GM19193 (cell line): ENCODE measurements around the gene FOXB2.

Source experiments
- POLR2A ChIP-seq: IDR thresholded peaks from 4 replicates; pipeline ENCODE4 v1.6.1; 2011; ENCODE audit not compliant: insufficient read depth, insufficient read length; ENCODE audit errors: extremely low read depth

FOXB2 gene

DNA sequence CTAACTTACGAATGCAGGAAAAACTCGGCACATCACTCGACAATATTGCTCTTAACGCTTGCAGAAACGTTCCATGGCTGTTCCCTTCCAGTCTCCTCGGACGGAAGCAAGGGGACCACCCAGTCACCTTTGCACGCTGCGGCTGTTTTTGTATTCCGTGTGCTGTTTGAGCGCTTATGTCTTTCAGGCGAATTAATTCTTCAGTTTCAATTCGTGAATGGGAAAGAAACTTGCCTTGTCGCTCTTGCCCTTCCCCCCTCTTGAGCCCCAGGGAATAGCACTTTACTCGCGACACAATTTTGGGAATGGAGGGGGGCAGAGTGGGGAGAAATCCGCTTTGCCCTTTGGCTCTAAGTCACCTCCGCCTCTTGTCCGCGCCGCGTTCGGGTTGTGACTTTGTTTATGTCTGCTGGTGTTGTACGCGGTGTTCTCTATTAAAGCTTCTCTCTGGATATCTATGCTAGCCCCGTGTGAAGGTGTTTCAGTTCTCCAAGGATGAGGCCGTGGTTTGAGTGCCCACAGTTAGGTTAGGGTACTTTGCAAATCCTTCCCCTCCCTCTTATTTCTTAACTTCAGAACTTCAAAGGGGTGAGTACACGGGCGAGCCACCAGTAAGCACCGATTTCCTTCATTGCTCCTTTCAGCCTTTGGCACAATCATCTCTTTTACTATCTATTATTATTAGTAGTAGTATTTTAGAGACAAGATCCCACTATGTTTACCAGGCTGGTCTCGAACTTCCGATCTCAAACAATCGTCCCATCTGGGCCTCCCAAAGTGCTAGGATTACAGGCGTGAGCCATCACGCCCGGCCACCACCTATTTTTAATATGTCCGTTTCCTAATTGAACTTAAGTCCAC lies 2.7 kb downstream of the FOXB2 start:
- no peak for TF ChIP-seq POLR2A

DNA sequence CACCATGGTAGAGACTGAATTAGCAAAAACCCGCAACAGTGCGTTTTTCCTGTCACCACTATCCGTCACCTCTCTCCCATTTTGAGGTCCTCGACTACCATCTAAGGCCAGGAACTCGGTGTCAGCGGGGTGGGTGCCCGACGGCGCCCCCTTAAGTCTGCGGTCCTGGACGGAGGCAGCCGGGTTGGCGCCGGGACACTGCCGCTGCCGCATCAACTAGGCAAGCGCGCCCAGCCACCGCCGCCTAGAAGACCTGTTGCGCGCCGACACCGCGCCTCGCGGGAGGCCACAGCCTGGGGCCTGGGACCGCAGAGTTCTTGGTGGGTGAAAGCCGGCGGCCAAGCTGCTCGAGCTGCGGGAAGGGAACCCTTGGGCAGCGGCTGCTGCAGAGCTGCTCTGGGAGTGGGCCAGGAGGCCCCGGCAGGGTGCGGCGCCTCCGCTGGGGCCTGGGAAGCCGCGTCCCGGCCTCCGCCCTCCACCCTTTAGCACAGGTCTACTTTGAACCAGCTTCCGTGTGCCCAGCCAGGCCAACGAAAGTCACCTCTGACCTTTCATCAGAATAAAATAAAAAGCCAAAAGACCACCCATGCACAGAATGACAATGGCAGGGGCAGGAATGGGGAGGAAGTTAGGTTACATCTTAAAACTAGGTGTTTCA lies 3.5 kb downstream of the FOXB2 start:
- no peak for TF ChIP-seq POLR2A

DNA sequence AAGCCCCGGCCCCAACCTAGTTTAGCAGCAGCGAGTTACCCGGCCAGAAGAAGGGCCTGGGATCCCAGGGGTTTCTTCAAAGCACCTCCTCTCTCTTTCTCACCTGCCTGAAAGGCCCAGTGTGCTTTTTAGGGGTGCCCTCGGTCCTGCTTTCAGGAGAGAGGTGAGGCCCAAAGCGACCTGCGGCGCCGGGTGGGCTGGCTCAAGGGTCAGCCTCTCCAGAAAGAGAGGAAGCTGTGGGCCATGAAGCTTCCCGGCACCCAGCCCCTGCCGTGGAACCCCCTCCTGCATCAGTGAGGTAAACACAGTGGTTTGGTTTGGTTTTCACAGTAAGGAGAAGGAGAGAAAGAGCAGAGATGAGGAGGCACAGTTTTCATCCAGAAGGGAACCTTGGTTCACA lies 4.3 kb downstream of the FOXB2 start:
- TF ChIP-seq POLR2A: no peak

DNA sequence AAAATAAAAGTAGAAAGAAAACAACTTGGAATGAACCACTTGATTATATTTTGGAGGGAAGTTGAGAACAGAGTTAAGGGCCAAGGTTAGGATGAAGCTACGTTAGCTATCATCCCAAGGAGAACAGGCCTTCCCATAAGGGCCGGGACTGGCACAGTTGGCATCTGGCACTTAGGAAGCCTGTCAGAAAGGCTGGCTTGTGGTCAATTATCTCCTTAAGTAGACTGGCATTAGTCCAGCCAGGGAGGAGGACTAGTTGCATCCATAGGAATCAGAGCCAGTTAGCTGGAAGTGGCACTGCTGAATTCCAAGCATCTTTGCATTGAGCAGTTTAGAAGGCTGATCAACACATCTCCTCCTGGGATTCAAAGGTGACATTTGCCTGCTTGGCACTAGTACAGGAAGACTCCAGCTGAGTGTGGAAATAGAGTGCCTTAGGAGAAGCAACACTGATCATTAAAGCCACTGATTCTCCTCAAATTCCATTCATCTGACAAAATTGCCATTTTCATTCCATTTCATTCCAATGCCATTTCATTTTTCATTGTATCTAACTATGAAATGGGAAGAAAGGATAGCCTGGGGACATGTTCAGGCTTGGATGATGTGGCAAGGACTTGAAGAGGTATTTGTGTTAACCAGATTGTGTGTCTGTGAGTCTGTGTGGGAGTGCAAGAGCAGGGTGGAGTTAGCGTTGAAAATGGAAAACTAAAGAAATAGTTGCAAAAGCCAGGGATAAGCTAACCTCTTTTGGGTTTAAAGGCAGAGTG lies 5.5 kb downstream of the FOXB2 start:
- TF ChIP-seq POLR2A: no peak

DNA sequence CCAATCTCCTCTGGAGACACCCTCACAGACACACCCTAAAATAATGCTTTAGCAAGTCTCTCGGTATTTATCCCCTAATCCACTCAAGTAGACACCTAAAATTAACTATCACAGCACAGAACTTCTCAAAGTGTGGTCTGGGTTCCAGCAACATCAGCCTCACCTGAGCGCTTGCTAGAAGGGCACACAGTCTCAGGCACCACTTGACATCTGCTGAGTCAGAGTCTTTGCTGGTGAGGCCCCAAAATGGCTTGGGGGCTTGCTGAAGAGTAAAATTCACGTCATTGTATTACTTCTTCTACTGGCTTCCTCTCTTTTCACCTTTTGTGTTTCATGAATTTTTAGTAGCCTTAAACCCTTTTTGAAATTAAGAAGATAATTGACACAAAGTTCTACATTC lies 9.0 kb downstream of the FOXB2 start:
- TF ChIP-seq POLR2A: no peak

DNA sequence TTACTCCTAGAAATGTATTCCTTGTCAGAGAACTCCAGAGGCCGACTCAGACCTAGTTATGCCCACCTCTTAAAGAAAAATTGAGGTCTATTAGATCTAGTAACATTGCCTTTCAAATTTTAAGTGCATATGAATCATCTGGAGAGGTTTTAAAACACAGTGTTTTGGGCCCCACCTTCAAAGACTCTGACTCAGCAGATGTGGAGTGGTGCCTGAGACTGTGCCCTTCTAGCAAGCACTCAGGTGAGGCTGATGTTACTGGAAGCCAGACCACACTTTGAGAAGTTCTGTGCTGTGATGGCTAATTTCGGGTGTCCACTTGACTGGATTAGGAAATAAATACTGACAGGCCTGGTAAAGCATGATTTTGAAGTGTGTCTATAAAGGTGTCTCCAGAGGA lies 10.6 kb downstream of the FOXB2 start:
- TF ChIP-seq POLR2A: no peak

DNA sequence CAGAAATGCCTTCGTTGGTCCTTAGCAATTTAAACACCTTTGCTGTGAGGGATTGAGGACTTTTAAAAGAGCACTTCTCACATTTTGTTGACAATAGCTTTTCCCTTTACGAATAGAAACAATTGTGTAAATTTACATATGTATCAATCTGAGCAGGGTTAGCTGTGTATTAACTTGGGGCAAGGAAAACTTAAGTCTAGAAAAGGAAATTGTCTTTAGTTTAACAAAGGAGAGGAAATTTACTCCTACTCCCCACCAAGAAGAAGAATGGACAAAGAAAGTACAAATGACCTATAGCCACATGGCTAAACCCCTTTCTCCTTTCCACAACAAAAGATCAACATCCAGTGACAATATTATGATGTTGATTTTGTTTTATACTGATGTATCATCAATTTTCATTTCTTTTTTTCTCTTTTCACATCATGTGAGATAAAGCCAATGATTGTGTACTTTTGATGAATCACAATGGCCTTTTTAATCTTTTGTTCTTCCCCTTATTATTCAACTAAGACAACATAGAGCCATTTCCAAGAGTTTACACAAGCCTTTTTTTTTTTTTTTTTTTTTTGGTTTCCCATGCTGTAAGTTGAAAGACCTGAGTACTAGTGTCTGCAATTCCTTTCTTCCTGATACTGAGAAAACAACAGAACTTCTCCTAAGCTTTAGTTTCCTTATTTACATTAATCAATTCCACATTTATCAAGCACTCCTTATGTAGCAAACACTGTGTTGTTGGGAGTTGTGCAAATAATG lies 19.0 kb downstream of the FOXB2 start:
- no peak for TF ChIP-seq POLR2A

DNA sequence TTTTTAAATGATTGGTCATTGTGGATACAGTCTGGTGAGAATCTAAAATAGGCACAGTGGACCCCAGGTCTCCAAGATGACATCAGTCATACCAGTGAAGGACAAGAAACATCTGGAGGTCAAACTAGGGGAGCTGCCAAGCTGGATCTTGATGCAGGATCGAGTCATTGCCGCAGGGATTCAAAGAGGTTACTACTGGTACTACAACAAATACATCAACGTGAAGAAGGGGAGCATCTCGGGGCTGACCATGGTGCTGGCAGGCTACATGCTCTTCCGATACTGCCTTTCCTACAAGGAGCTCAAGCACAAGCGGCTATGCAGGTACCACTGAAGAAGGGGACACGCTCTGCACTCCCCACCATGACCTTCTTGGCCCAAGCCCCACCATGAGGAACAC lies 20.9 kb downstream of the FOXB2 start:
- no peak for TF ChIP-seq POLR2A

DNA sequence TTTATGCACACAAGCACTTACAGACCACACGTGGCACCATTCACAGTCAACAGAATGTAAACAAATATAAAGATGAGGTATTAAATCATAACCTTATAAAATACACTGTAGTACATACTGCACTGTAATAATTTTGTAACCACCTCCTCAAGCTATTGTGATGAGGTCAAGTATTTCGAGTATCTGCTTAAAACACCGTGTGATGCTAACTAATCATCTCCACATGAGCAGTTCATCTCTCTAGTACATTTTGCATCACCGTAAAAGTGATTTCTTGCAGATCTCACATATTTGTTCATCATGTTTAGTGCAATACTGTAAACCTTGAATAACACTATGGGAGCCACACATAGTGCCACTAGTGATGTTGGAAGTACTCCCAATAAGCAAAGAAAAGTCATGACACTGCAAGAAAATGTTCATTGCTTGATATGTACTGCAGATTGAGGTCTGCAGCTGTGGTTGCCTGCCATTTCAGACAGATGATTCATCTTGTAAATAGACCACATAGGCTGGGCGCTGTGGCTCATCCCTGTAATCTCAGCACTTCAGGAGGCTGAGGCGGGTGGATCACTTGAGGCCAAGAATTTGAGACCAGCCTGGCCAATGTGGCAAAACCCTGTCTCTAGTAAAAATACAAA lies 44.3 kb downstream of the FOXB2 start:
- no peak for TF ChIP-seq POLR2A

DNA sequence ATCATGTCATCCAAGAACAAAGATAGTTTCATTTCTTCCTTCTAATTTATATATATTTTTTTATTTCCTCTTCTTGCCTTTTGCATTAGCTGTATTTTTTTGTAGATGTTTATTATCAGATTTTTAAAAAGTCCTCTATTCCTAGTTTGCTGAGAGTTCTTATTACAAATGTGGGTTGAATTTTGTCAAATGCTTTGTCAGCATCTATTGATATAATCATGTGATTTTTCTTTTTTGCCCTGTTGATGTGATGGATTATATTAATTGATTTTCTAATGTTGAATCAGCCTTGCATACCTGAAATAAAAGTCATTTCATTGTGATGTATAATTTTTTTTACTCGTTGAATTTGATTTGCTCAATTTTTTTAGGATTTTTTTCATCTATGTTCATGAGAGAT lies 46.9 kb downstream of the FOXB2 start:
- no peak for TF ChIP-seq POLR2A
